Colonic mucosa (tissue), 4 donors: ENCODE results near the gene NTRK3. TPM values are rescaled to one million over a fixed set of nuclear protein-coding genes. Genes with fewer than 3 reads are reported as not detected.

Experiments used
- DNase-seq: peaks from one replicate; pipeline ENCODE4 v3.0.0-alpha.2; 2020
- H3K27ac ChIP-seq: fragments of 200-600 bp; one replicate; pipeline ENCODE4 v1.8.0; 2021
- H3K27me3 ChIP-seq: fragments of 200-600 bp; one replicate; pipeline ENCODE4 v1.8.0; 2021
- H3K36me3 ChIP-seq: fragments of 200-600 bp; one replicate; pipeline ENCODE4 v1.8.0; 2021
- H3K4me1 ChIP-seq: fragments of 200-600 bp; one replicate; pipeline ENCODE4 v1.8.0; 2021; ENCODE audit warnings: mild to moderate bottlenecking
- H3K4me3 ChIP-seq: fragments of 200-600 bp; one replicate; pipeline ENCODE4 v1.8.0; 2021
- H3K9ac ChIP-seq, 2 donors: one replicate each; pipeline ENCODE4 v1.7.0; 2013; ENCODE audit warnings: control low read depth in 2 of 2, low read depth in 2 of 2, low read length in 2 of 2
- H3K9me3 ChIP-seq: fragments of 200-600 bp; one replicate; pipeline ENCODE4 v1.8.0; 2021
- CTCF ChIP-seq: fragments of 200-600 bp; IDR thresholded peaks from one replicate; pipeline ENCODE4 v1.8.0; 2022; ENCODE audit warnings: antibody characterized with exemption, mild to moderate bottlenecking
- intact Hi-C: fragments of 100-400 bp; cut with DNase I; formaldehyde crosslinking; loops from one replicate; pipeline ENCODE4 v1.14.1; 2022
- total RNA-seq, 2 donors: library from RNA; stranded (reverse); fragmentation: NEBNext Ultra II Directional in 1 of 2; extraction: Animal tissue kit (Norgen Biotek cat#: 25700) in 1 of 2; gene quantifications; one replicate each; pipeline ENCODE4 v1.2.1, GENCODE V29; 2021
- donor health status: healthy.
- donor health status: DM: no; HTN: no; CAD: no.
- donor health status: DM: no; HTN: no; CAD: no.

The NTRK3 gene
- total RNA-seq, 2 donors from 2014 or later: 1.2 to 1.5 TPM

DNA sequence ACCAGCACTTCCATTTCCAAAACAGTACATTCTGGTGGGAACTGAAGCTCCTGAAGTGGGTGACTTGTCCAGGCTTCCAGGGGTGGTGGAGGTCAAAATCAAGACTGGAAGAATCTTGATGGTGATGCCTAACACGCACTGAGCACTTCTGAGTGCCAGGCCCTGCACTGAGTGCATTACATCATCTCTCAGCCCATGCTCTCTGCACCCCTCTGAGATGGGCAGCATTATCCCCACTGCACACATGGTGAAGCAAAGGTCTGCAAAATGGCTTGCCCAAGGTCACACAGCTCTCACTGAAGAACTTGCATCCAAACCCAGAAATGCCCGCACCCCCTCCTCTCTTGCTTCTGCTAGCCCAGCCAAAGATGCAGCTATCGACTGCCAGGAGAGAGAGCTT is 36.9 kb downstream of the NTRK3 start:
- Histone ChIP-seq H3K9me3 (no peaks in the 10 kb centered on the region), H3K27me3 (no peaks in the 10 kb centered on the region), H3K9ac (no peak overlapping the region), H3K36me3 (no peaks in the 10 kb centered on the region), H3K4me3 (no peak overlapping the region), H3K4me1 (no peaks in the 10 kb centered on the region), H3K27ac (no peak overlapping the region)
- no peak for TF ChIP-seq CTCF
- intact Hi-C loops: no loop called here
- no peak for DNase-seq

GRCh38 chr15:88218557-88219221 is 37.9 kb downstream of the NTRK3 start:
- no peak for TF ChIP-seq CTCF
- no peak overlapping the region for H3K4me3 ChIP-seq
- H3K27me3 ChIP-seq: no peaks in the 10 kb centered on the region
- intact Hi-C loops: no loop called here
- H3K9me3 ChIP-seq: no peaks in the 10 kb centered on the region
- DNase-seq: no peak
- no peak overlapping the region for H3K27ac ChIP-seq
- H3K9ac ChIP-seq: no peak overlapping the region
- no peaks in the 10 kb centered on the region for H3K36me3 ChIP-seq
- H3K4me1 ChIP-seq: no peaks in the 10 kb centered on the region

DNA sequence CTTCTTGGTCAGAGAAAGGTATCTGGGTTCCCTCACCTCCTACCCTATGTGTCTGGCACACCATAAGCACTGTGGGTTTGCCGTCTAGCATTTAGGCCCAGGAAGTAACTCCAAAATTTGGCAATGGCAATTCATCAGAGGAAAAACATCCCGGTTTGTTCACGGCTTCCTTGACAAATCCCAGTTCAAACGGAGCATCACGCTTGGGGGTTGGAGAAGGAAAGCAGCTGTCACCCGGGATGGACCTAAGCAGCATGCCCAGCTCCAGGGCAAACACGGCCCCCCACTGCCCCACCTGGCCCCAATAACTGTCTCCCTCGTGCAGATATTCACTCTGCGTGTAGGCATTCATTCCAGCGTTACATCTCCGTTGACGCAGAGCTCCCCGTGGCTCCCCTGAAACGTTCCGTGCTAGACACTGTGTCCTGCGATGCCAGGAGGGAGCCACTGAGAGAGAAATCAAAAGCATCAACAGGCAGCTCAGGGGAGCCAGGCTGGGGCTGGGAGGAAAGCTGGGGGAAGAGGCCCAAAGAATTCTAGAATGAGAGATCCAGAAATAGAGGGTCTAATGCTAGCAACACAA is 41.4 kb downstream of the NTRK3 start:
- no peak for DNase-seq

DNA sequence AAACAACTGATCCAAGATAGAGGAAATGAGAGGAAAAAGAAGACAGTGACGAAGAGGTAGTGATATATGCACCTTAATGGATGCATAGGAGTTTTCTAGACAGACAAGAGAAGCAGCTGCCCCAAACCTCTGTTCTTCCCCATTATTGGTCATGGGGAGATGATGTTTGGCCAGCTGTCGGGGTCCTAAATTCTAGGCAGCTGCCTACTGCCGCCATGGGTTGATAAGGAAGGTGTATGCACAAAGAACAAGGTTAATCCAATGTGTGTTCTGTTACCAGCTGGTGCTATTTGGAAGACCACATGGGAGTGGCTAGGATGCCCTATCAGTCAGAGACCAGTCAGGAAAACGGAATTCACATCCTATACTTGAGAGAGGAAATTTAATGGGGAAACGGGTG is 47.4 kb downstream of the NTRK3 start:
- Histone ChIP-seq H3K27me3 (no peaks in the 10 kb centered on the region), H3K9ac (no peak overlapping the region), H3K9me3 (no peaks in the 10 kb centered on the region), H3K27ac (no peak overlapping the region), H3K4me3 (no peak overlapping the region), H3K36me3 (no peaks in the 10 kb centered on the region), H3K4me1 (no peaks in the 10 kb centered on the region)
- no peak for DNase-seq
- intact Hi-C loops: no loop called here
- TF ChIP-seq CTCF: no peak

More for the DNA sequence above, 41.4 kb downstream of the NTRK3 start:
- Histone ChIP-seq H3K36me3 (no peaks in the 10 kb centered on the region), H3K9me3 (no peaks in the 10 kb centered on the region), H3K27ac (no peak overlapping the region), H3K4me3 (no peak overlapping the region), H3K4me1 (no peaks in the 10 kb centered on the region), H3K27me3 (no peaks in the 10 kb centered on the region), H3K9ac (no peak overlapping the region)
- TF ChIP-seq CTCF: no peak
- intact Hi-C loops: no loop called here

DNA sequence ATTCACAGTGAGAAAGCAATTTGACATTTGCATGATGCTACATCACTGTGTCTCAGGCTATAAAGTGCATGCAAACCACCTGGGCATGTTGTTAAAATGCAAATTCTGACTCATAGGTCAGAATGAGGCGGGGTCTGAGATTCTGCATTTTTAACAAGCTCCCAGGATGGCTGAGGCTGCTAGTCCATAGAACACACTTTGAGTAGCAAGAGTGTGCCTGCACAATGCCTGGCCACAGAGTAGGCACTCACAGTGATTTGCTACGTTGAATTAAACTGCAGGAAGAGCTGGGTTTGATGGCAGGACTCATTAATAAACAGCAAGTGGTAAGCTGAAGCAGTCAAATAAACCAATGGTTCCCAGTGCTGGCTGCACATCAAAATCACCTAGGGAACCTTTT is 48.1 kb downstream of the NTRK3 start:
- no peak for TF ChIP-seq CTCF
- no peaks in the 10 kb centered on the region for H3K9me3 ChIP-seq
- no peaks in the 10 kb centered on the region for H3K27me3 ChIP-seq
- intact Hi-C loops: no loop called here
- H3K9ac ChIP-seq: no peak overlapping the region
- no peak overlapping the region for H3K27ac ChIP-seq
- H3K4me1 ChIP-seq: no peaks in the 10 kb centered on the region
- DNase-seq: no peak
- H3K36me3 ChIP-seq: no peaks in the 10 kb centered on the region
- H3K4me3 ChIP-seq: no peak overlapping the region
